Sigmoid colon (tissue), 4 donors: ENCODE results near the gene CDKN1A.

Experiments
- EP300 ChIP-seq, 4 donors: sonication (generic); formaldehyde crosslinking; IDR thresholded peaks; one replicate each; pipeline ENCODE4 v1.6.1; 2017; ENCODE audit warnings: antibody characterized with exemption in 4 of 4
- POLR2A ChIP-seq, 2 donors: fragments of 450-650 bp; IDR thresholded peaks; one replicate each; pipeline ENCODE4 v1.6.1; 2016; ENCODE audit warnings: antibody characterized with exemption in 2 of 2, mild to moderate bottlenecking in 2 of 2, moderate library complexity in 2 of 2
- POLR2AphosphoS5 ChIP-seq, 4 donors: sonication (generic); formaldehyde crosslinking; IDR thresholded peaks; one replicate each; pipeline ENCODE4 v1.6.1; 2017; ENCODE audit warnings: antibody characterized with exemption in 4 of 4
- TF ChIP-seq, protein P1 (sequence below), 4 experiments: fragments of 450-650 bp in 3 of 4; fragments of 200-600 bp in 1 of 4; IDR thresholded peaks; one replicate each; pipeline ENCODE4 v1.5.1; 2016 to 2019; ENCODE audit warnings: antibody characterized with exemption in 4 of 4, mild to moderate bottlenecking in 3 of 4, moderate library complexity in 2 of 4

DNA sequence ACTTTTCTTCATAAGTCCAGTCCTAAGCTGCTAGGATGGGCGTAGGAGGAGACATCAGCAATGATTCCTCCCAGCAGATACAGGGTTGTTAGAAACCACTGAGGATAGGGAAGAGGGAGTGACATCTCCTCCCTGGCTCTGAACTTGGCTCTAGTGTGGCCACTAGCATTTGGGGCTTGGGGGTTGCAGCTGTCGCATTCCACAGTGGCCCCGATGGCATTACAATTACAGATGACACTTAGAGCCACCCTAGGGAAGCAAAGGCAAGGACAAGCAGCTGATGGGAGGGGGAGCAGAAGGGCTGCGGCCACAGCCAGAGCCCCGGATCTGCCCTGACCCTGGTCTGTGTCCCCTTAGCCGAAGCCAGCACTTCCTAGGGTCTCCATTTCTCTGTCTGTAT, 9.5 kb upstream of the CDKN1A start:
- TF ChIP-seq, protein P1, sequence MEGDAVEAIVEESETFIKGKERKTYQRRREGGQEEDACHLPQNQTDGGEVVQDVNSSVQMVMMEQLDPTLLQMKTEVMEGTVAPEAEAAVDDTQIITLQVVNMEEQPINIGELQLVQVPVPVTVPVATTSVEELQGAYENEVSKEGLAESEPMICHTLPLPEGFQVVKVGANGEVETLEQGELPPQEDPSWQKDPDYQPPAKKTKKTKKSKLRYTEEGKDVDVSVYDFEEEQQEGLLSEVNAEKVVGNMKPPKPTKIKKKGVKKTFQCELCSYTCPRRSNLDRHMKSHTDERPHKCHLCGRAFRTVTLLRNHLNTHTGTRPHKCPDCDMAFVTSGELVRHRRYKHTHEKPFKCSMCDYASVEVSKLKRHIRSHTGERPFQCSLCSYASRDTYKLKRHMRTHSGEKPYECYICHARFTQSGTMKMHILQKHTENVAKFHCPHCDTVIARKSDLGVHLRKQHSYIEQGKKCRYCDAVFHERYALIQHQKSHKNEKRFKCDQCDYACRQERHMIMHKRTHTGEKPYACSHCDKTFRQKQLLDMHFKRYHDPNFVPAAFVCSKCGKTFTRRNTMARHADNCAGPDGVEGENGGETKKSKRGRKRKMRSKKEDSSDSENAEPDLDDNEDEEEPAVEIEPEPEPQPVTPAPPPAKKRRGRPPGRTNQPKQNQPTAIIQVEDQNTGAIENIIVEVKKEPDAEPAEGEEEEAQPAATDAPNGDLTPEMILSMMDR (IDR thresholded peaks at IDR 0.05) = no peak
- TF ChIP-seq EP300 (IDR thresholded peaks at IDR 0.05) (no peak), POLR2A (IDR thresholded peaks at IDR 0.05) (no peak), POLR2AphosphoS5 (IDR thresholded peaks at IDR 0.05) (no peak)
